CD4-positive, alpha-beta T cell treated with Interleukin-17A for 4 hours (primary cell): Measurements from ENCODE around the gene HSPB9.

Experiments used
- DNase-seq: peaks from one replicate; pipeline ENCODE4 v3.0.0-alpha.2; 2020; ENCODE audit warnings: mixed read lengths

HSPB9 gene

GRCh38 chr17:42146911-42147607, 24.5 kb downstream of the HSPB9 start:
- no peak for DNase-seq

GRCh38 chr17:42153919-42154742, 31.5 kb downstream of the HSPB9 start:
- DNase-seq = no peak

GRCh38 chr17:42155614-42156045, 33.0 kb downstream of the HSPB9 start:
- no peak for DNase-seq

- DNase-seq = no peak
These were observed 37.4 kb downstream of the HSPB9 start for GRCh38 chr17:42159796-42160530.

GRCh38 chr17:42160531-42160910, 37.9 kb downstream of the HSPB9 start:
- DNase-seq = no peak

- DNase-seq = peak; percentile 53
These were observed 40.5 kb downstream of the HSPB9 start for GRCh38 chr17:42163113-42163512.

- DNase-seq = no peak
These were observed 41.2 kb downstream of the HSPB9 start for GRCh38 chr17:42163696-42164407.

- DNase-seq = no peak
These were observed 43.1 kb downstream of the HSPB9 start for GRCh38 chr17:42165751-42166150.

- DNase-seq = no peak
These were observed 43.7 kb downstream of the HSPB9 start for GRCh38 chr17:42166196-42166763.

GRCh38 chr17:42167807-42168206, 45.2 kb downstream of the HSPB9 start:
- no peak for DNase-seq

GRCh38 chr17:42169351-42169750, 46.7 kb downstream of the HSPB9 start:
- DNase-seq = no peak

- no peak for DNase-seq
These were observed 49.2 kb downstream of the HSPB9 start for GRCh38 chr17:42171831-42172230.
